IPS-20b (cell line): Measurements from ENCODE around the gene ODC1.

Experiments
- H3K27ac ChIP-seq: one replicate; pipeline ENCODE4 v1.5.1; 2013; ENCODE audit warnings: low read length
- H3K27me3 ChIP-seq: 2 replicates; pipeline ENCODE4 v1.6.1; 2013; ENCODE audit warnings: mild to moderate bottlenecking, low read length, inconsistent platforms; ENCODE audit not compliant: insufficient read depth
- H3K36me3 ChIP-seq: 2 replicates; pipeline ENCODE4 v1.6.1; 2013; ENCODE audit warnings: low read depth, mild to moderate bottlenecking, inconsistent platforms, low read length, moderate library complexity; ENCODE audit not compliant: insufficient read depth
- H3K4me1 ChIP-seq: 2 replicates; pipeline ENCODE4 v1.6.1; 2013; ENCODE audit warnings: mild to moderate bottlenecking, control low read depth, inconsistent platforms, low read length, moderate library complexity; ENCODE audit not compliant: insufficient read depth
- H3K4me3 ChIP-seq: 2 replicates; pipeline ENCODE4 v1.5.1; 2013; ENCODE audit warnings: mild to moderate bottlenecking, low read length, inconsistent platforms
- H3K9ac ChIP-seq: 2 replicates; pipeline ENCODE4 v1.6.1; 2013; ENCODE audit warnings: low read depth, mild to moderate bottlenecking, inconsistent platforms, low read length, moderate library complexity
- H3K9me3 ChIP-seq: 2 replicates; pipeline ENCODE4 v1.6.1; 2013; ENCODE audit warnings: mild to moderate bottlenecking, low read depth, low read length, inconsistent platforms; ENCODE audit not compliant: insufficient read depth

Gene ODC1

GRCh38 chr2:10400978-10401951 lies 46.9 kb downstream of the ODC1 start:
- H3K36me3 ChIP-seq: no peaks in the 10 kb centered on the region
- no peaks in the 10 kb centered on the region for H3K27me3 ChIP-seq
- H3K9me3 ChIP-seq: no peaks in the 10 kb centered on the region
- H3K27ac ChIP-seq: no peak overlapping the region
- no peak overlapping the region for H3K9ac ChIP-seq
- H3K4me3 ChIP-seq: no peak overlapping the region
- H3K4me1 ChIP-seq: no peaks in the 10 kb centered on the region

GRCh38 chr2:10400568-10400977 lies 47.6 kb downstream of the ODC1 start:
- H3K9ac ChIP-seq: no peak overlapping the region
- H3K27ac ChIP-seq: no peak overlapping the region
- H3K9me3 ChIP-seq: no peaks in the 10 kb centered on the region
- no peaks in the 10 kb centered on the region for H3K36me3 ChIP-seq
- no peak overlapping the region for H3K4me3 ChIP-seq
- no peaks in the 10 kb centered on the region for H3K27me3 ChIP-seq
- H3K4me1 ChIP-seq: no peaks in the 10 kb centered on the region

- Histone ChIP-seq H3K4me1 (no peaks in the 10 kb centered on the region), H3K9ac (no peak overlapping the region), H3K4me3 (no peak overlapping the region), H3K27ac (no peak overlapping the region), H3K27me3 (no peaks in the 10 kb centered on the region), H3K9me3 (no peaks in the 10 kb centered on the region), H3K36me3 (no peaks in the 10 kb centered on the region)
Measured at GRCh38 chr2:10400002-10400401, 48.1 kb downstream of the ODC1 start.

- Histone ChIP-seq H3K27ac (no peak overlapping the region), H3K9ac (no peak overlapping the region), H3K4me3 (no peak overlapping the region), H3K36me3 (no peaks in the 10 kb centered on the region), H3K4me1 (no peaks in the 10 kb centered on the region), H3K27me3 (no peaks in the 10 kb centered on the region), H3K9me3 (no peaks in the 10 kb centered on the region)
Measured at GRCh38 chr2:10399358-10399757, 48.8 kb downstream of the ODC1 start.

GRCh38 chr2:10398496-10398895 lies 49.6 kb downstream of the ODC1 start:
- Histone ChIP-seq H3K27ac (no peak overlapping the region), H3K4me3 (no peak overlapping the region), H3K9ac (no peak overlapping the region), H3K27me3 (no peaks in the 10 kb centered on the region), H3K4me1 (0 out of 2 replicates have a peak, but pooled peaks cover 1% of the 10 kb centered on the region), H3K9me3 (no peaks in the 10 kb centered on the region), H3K36me3 (no peaks in the 10 kb centered on the region)

- Histone ChIP-seq H3K4me3 (no peak overlapping the region), H3K36me3 (no peaks in the 10 kb centered on the region), H3K4me1 (peaks cover 7% of the 10 kb centered on the region; the same call in 1 of the 2 replicates), H3K27me3 (no peaks in the 10 kb centered on the region), H3K9ac (no peak overlapping the region), H3K27ac (no peak overlapping the region), H3K9me3 (no peaks in the 10 kb centered on the region)
Measured at GRCh38 chr2:10397878-10398277, 50.2 kb downstream of the ODC1 start.

- Histone ChIP-seq H3K27me3 (no peaks in the 10 kb centered on the region), H3K4me1 (peaks cover 12% of the 10 kb centered on the region; the same call in 1 of the 2 replicates), H3K4me3 (no peak overlapping the region), H3K27ac (no peak overlapping the region), H3K9ac (no peak overlapping the region), H3K9me3 (no peaks in the 10 kb centered on the region), H3K36me3 (no peaks in the 10 kb centered on the region)
Measured at GRCh38 chr2:10397297-10397875, 50.7 kb downstream of the ODC1 start.

GRCh38 chr2:10396464-10396863 lies 51.7 kb downstream of the ODC1 start:
- Histone ChIP-seq H3K4me1 (peaks cover 12% of the 10 kb centered on the region; the same call in 1 of the 2 replicates), H3K9me3 (no peaks in the 10 kb centered on the region), H3K9ac (no peak overlapping the region), H3K4me3 (no peak overlapping the region), H3K36me3 (no peaks in the 10 kb centered on the region), H3K27ac (no peak overlapping the region), H3K27me3 (no peaks in the 10 kb centered on the region)

- H3K36me3 ChIP-seq: no peaks in the 10 kb centered on the region
- H3K27ac ChIP-seq: no peak overlapping the region
- no peaks in the 10 kb centered on the region for H3K9me3 ChIP-seq
- no peaks in the 10 kb centered on the region for H3K27me3 ChIP-seq
- H3K4me3 ChIP-seq: no peak overlapping the region
- H3K4me1 ChIP-seq: peaks cover 12% of the 10 kb centered on the region; the same call in 1 of the 2 replicates
- H3K9ac ChIP-seq: no peak overlapping the region
Measured at GRCh38 chr2:10395893-10396292, 52.2 kb downstream of the ODC1 start.

- peaks cover 12% of the 10 kb centered on the region; the same call in 1 of the 2 replicates for H3K4me1 ChIP-seq
- no peak overlapping the region for H3K27ac ChIP-seq
- 0 out of 2 replicates have a peak overlapping the region, but pooled peaks have one; percentile 7 for H3K9ac ChIP-seq
- H3K27me3 ChIP-seq: no peaks in the 10 kb centered on the region
- H3K9me3 ChIP-seq: no peaks in the 10 kb centered on the region
- H3K36me3 ChIP-seq: no peaks in the 10 kb centered on the region
- H3K4me3 ChIP-seq: no peak overlapping the region
Measured at GRCh38 chr2:10393640-10393982, 54.5 kb downstream of the ODC1 start.

GRCh38 chr2:10392951-10393639 lies 55.0 kb downstream of the ODC1 start:
- peaks cover 12% of the 10 kb centered on the region; the same call in 1 of the 2 replicates for H3K4me1 ChIP-seq
- H3K36me3 ChIP-seq: no peaks in the 10 kb centered on the region
- no peak overlapping the region for H3K27ac ChIP-seq
- H3K9me3 ChIP-seq: no peaks in the 10 kb centered on the region
- 0 out of 2 replicates have a peak overlapping the region, but pooled peaks have one; percentile 7 for H3K9ac ChIP-seq
- no peaks in the 10 kb centered on the region for H3K27me3 ChIP-seq
- H3K4me3 ChIP-seq: no peak overlapping the region
